Kidney (tissue), 14 donors: ENCODE data around the gene CEMIP2. TPM values are rescaled to one million over a fixed set of nuclear protein-coding genes. Genes with fewer than 3 reads are reported as not detected.
A peak's percentile ranks its signal among the peaks of the same experiment; 100 is the strongest.
"Not testable (repeated sequence)": the region's sequence is repeated elsewhere in the genome, so short reads cannot be mapped to it uniquely, and the experiment has no call there.

Experiments
- DNase-seq, 5 donors: peaks; one replicate each; pipeline ENCODE4 v3.0.0-alpha.2; 2013 to 2020
- FAIRE-seq: peaks from 2 replicates; lab custom pipeline; 2012; peaks lifted over from hg19 to GRCh38; lab: Jason Lieb, UNC
- H3K27ac ChIP-seq, 2 donors: one replicate each; pipeline ENCODE4 v1.7.0; 2013; ENCODE audit warnings: low read depth in 2 of 2, low read length in 2 of 2, inconsistent platforms in 1 of 2
- H3K27me3 ChIP-seq: one replicate; pipeline ENCODE4 v1.7.1; 2013; ENCODE audit warnings: low read length, inconsistent platforms; ENCODE audit not compliant: control insufficient read depth, insufficient read depth
- H3K36me3 ChIP-seq, 3 donors: one replicate each; pipeline versions ENCODE4 v1.7.0 to v1.7.1; 2013; ENCODE audit warnings: low read length in 3 of 3, control low read depth in 1 of 3, inconsistent platforms in 1 of 3; ENCODE audit not compliant: insufficient read depth in 3 of 3, control insufficient read depth in 2 of 3
- H3K4me1 ChIP-seq, 3 donors: one replicate each; pipeline versions ENCODE4 v1.7.0 to v1.7.1; 2013; ENCODE audit warnings: low read length in 3 of 3, inconsistent platforms in 1 of 3, low read depth in 1 of 3; ENCODE audit not compliant: control insufficient read depth in 2 of 3, insufficient read depth in 2 of 3
- H3K4me3 ChIP-seq, 3 donors: one replicate each; pipeline versions ENCODE4 v1.7.0 to v1.8.1; 2013; ENCODE audit warnings: low read length in 3 of 3, control low read depth in 1 of 3, inconsistent platforms in 1 of 3
- H3K9ac ChIP-seq, 3 donors: one replicate each; pipeline versions ENCODE4 v1.7.0 to v1.7.1; 2013; ENCODE audit warnings: low read length in 3 of 3, control low read depth in 1 of 3, inconsistent platforms in 1 of 3
- H3K9me3 ChIP-seq, 3 donors: one replicate each; pipeline versions ENCODE4 v1.7.0 to v1.7.1; 2013; ENCODE audit warnings: low read length in 3 of 3, control low read depth in 1 of 3, inconsistent platforms in 1 of 3; ENCODE audit not compliant: control insufficient read depth in 2 of 3, insufficient read depth in 1 of 3
- intact Hi-C: fragments of 100-400 bp; cut with DNase I; formaldehyde crosslinking; loops from one replicate; pipeline ENCODE4 v1.11.1; 2022
- polyA plus RNA-seq: library from polyadenylated mRNA; stranded (reverse); fragments of 350-450 nt; fragmentation: Illumina TruSeq; extraction: RNeasy Lipid Tissue Mini Kit (QIAGEN cat#74804); gene quantifications from one replicate; pipeline ENCODE4 v1.2.3, GENCODE V29; 2014; ENCODE audit warnings: low read depth, low replicate concordance; ENCODE audit not compliant: insufficient read depth
- total RNA-seq: library from RNA; stranded (reverse); fragmentation: NEBNext Ultra II Directional; extraction: Animal tissue kit (Norgen Biotek cat#: 25700); gene quantifications from one replicate; pipeline ENCODE4 v1.2.1, GENCODE V29; 2021
- TF ChIP-seq, protein P1 (sequence below): IDR thresholded peaks from 3 replicates; pipeline ENCODE4 v1.5.1; 2012; ENCODE audit warnings: mild to moderate bottlenecking, moderate library complexity, borderline replicate concordance; ENCODE audit not compliant: insufficient read depth; ENCODE audit errors: extremely low read depth
- donor health status: control.
- donor health status: control.
- donor health status: control.
- donor health status: control.
- donor health status: control.
- donor health status: DM: yes; HTN: yes; CAD: no.
- donor health status: Normal renal cell carcinoma (clear cell type).

CEMIP2 gene
- total and polyA plus RNA-seq, 2 donors from 2014 or later: 13.9 to 70.7 TPM

DNA sequence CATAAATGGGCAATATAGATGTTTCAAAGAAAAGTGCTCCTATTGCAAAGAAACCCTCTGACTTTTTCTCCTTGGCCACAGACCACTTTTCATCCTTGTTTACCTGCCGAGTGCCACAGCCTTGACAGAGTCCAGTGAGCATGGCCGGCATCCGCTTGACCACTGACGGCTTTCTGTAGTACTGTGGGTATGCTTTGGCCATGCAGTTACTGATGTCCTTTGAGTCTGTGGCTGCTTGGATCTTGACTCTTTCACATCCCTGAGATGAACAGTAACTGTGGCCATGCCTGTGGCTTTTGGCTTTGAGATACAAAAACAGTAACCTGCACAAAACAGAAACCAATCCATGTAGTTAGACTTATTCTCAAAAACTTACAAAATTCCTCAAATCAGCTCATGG lies 70.4 kb downstream of the CEMIP2 start:
- Histone ChIP-seq H3K9ac (no peak overlapping the region), H3K36me3 (peaks cover 0 to 23% (median 14%) of the 10 kb centered on the region in 3 donors), H3K4me3 (no peak overlapping the region), H3K27me3 (no peaks in the 10 kb centered on the region), H3K27ac (no peak overlapping the region), H3K9me3 (no peaks in the 10 kb centered on the region), H3K4me1 (no peaks in the 10 kb centered on the region)
- intact Hi-C loops: no loop called here
- no peak for DNase-seq
- no peak for FAIRE-seq
- TF ChIP-seq, protein P1, sequence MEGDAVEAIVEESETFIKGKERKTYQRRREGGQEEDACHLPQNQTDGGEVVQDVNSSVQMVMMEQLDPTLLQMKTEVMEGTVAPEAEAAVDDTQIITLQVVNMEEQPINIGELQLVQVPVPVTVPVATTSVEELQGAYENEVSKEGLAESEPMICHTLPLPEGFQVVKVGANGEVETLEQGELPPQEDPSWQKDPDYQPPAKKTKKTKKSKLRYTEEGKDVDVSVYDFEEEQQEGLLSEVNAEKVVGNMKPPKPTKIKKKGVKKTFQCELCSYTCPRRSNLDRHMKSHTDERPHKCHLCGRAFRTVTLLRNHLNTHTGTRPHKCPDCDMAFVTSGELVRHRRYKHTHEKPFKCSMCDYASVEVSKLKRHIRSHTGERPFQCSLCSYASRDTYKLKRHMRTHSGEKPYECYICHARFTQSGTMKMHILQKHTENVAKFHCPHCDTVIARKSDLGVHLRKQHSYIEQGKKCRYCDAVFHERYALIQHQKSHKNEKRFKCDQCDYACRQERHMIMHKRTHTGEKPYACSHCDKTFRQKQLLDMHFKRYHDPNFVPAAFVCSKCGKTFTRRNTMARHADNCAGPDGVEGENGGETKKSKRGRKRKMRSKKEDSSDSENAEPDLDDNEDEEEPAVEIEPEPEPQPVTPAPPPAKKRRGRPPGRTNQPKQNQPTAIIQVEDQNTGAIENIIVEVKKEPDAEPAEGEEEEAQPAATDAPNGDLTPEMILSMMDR: no peak

- intact Hi-C loops: no loop called here
- TF ChIP-seq, protein P1: no peak
- Histone ChIP-seq H3K4me3 (no peak overlapping the region), H3K4me1 (no peaks in the 10 kb centered on the region), H3K27ac (no peak overlapping the region), H3K9ac (no peak overlapping the region), H3K27me3 (no peaks in the 10 kb centered on the region), H3K9me3 (no peaks in the 10 kb centered on the region), H3K36me3 (peaks cover 0 to 16% (median 12%) of the 10 kb centered on the region in 3 donors)
- FAIRE-seq: no peak
- DNase-seq: no peak
Measured at GRCh38 chr9:71694332-71694731, 74.0 kb downstream of the CEMIP2 start.

GRCh38 chr9:71693607-71694006 lies 74.7 kb downstream of the CEMIP2 start:
- H3K9ac ChIP-seq: no peak overlapping the region
- no peak overlapping the region for H3K4me3 ChIP-seq
- no peaks in the 10 kb centered on the region for H3K9me3 ChIP-seq
- FAIRE-seq (no peak), DNase-seq (no peak)
- no peaks in the 10 kb centered on the region for H3K27me3 ChIP-seq
- intact Hi-C loops: no loop called here
- no peak overlapping the region for H3K27ac ChIP-seq
- TF ChIP-seq, protein P1: no peak
- no peaks in the 10 kb centered on the region for H3K4me1 ChIP-seq
- H3K36me3 ChIP-seq: peaks cover 0 to 16% (median 14%) of the 10 kb centered on the region in 3 donors

DNA sequence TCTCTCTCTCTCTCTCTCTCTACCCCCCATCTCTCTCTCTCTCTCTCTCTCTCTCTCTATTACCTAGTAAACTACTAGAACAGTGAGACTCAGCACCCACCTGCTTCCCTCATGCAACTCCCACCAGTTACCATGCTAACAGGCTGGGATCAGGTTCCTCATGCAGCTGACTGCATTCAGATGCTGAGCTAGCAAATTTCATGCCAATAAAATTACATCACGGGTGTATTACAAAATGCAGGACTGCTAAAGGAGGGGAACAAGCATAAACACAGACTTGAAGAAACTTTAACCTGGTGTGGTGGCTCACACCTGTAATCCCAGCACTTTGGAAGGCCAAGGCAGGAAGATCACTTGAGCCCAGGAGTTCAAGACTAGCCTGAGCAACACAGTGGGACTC lies 76.0 kb downstream of the CEMIP2 start:
- intact Hi-C loops: no loop called here
- Histone ChIP-seq H3K4me3 (no peak overlapping the region), H3K9me3 (no peaks in the 10 kb centered on the region), H3K9ac (no peak overlapping the region), H3K36me3 (peaks cover 0 to 11% (median 5%) of the 10 kb centered on the region in 3 donors), H3K4me1 (no peaks in the 10 kb centered on the region), H3K27me3 (no peaks in the 10 kb centered on the region), H3K27ac (no peak overlapping the region)
- TF ChIP-seq, protein P1: no peak
- FAIRE-seq: no peak
- peak in 1 of 5 donors; percentile 19 for DNase-seq

- H3K27ac ChIP-seq, intact Hi-C loops, H3K4me1 ChIP-seq, H3K9me3 ChIP-seq, H3K9ac ChIP-seq, H3K27me3 ChIP-seq, FAIRE-seq, H3K4me3 ChIP-seq, DNase-seq, H3K36me3 ChIP-seq: not testable (repeated sequence)
Measured at GRCh38 chr9:71691576-71691975, 76.7 kb downstream of the CEMIP2 start.
